HepG2 (cell line): ENCODE results near the gene PAEP. TPM values are rescaled to one million over a fixed set of nuclear protein-coding genes. Genes with fewer than 3 reads are reported as not detected.

ENCODE experiments used
- ATAC-seq: fragments of 200-7000 bp; cut with Tn5 transposase; 3 replicates; pipeline ENCODE4 v1.9.1; 2020; ENCODE audit warnings: mild to moderate bottlenecking, moderate library complexity
- BruUV-seq: library from RNA; stranded (reverse); fragments of 400-500 nt; replicated peaks from 2 replicates; lab custom pipeline; 2021; lab: Mats Ljungman, UMichigan
- CTCF ChIA-PET: fragments of 300-600 bp; formaldehyde crosslinking; extraction: SDS; loops from one replicate; lab custom pipeline; 2021; ENCODE audit warnings: low total read pairs, inconsistent platforms, low intra/inter-chr PET ratio; lab: Yijun Ruan, JAX
- POLR2A ChIA-PET: fragments of 350-600 bp; sonication (Branson Sonifier 250); formaldehyde crosslinking; loops from one replicate; lab custom pipeline; 2020; ENCODE audit warnings: antibody characterized with exemption, inconsistent platforms; lab: Yijun Ruan, JAX
- DNase-seq: peaks from one replicate; pipeline ENCODE4 v3.0.0-alpha.2; 2015; ENCODE audit warnings: low spot score
- FAIRE-seq: peaks from 3 replicates; lab custom pipeline; 2011; peaks lifted over from hg19 to GRCh38; lab: Jason Lieb, UNC
- H2AFZ ChIP-seq: one replicate; pipeline ENCODE4 v1.6.1; 2011; ENCODE audit warnings: low read length, inconsistent platforms
- H3K27ac ChIP-seq: fragments of 300-600 bp; 3 replicates; pipeline ENCODE4 v1.8.0; 2011; ENCODE audit warnings: mixed run types, mild to moderate bottlenecking, mixed read lengths, low read length, inconsistent platforms; ENCODE audit not compliant: insufficient read depth; ENCODE audit errors: extremely low read length
- H3K27me3 ChIP-seq, 2 experiments: fragments of 200-600 bp in 1 of 2; 2 replicates in 1 of 2; 3 replicates in 1 of 2; pipeline versions ENCODE4 v1.6.0 to v1.8.0; 2011; ENCODE audit warnings: low read length in 2 of 2, mild to moderate bottlenecking in 2 of 2, moderate library complexity in 2 of 2, inconsistent platforms in 1 of 2; ENCODE audit not compliant: insufficient read depth in 2 of 2, control insufficient read depth in 1 of 2
- H3K36me3 ChIP-seq, 2 experiments: fragments of 200-600 bp in 1 of 2; replicated peaks in 1 of 2; 2 replicates in 1 of 2; 3 replicates in 1 of 2; pipeline versions ENCODE4 v1.5.1 to v1.8.0; 2011; ENCODE audit warnings: low read length in 2 of 2, inconsistent platforms in 1 of 2; ENCODE audit not compliant: insufficient read depth in 2 of 2, control insufficient read depth in 1 of 2
- H3K4me1 ChIP-seq: 2 replicates; pipeline ENCODE4 v1.5.1; 2012; ENCODE audit warnings: low read length, inconsistent platforms; ENCODE audit not compliant: insufficient read depth
- H3K4me2 ChIP-seq: 2 replicates; pipeline ENCODE4 v1.6.0; 2011; ENCODE audit warnings: low read depth, low read length, inconsistent platforms
- H3K4me3 ChIP-seq, 3 experiments: fragments of 200-600 bp in 1 of 3; sonication (generic), shearing (Covaris generic) in 1 of 3; replicated peaks in 1 of 3; 2 replicates each; pipeline ENCODE4 v1.5.1; 2011 to 2016; ENCODE audit warnings: low read length in 3 of 3, inconsistent platforms in 2 of 3, low read depth in 2 of 3, mild to moderate bottlenecking in 2 of 3, control low read depth in 1 of 3, mixed read lengths in 1 of 3; ENCODE audit not compliant: insufficient read depth in 1 of 3
- H3K79me2 ChIP-seq: one replicate; pipeline ENCODE4 v1.6.1; 2011; ENCODE audit warnings: low read length, inconsistent platforms; ENCODE audit not compliant: insufficient read depth
- H3K9ac ChIP-seq: 2 replicates; pipeline ENCODE4 v1.6.0; 2011; ENCODE audit warnings: mild to moderate bottlenecking, low read depth, low read length, inconsistent platforms; ENCODE audit not compliant: insufficient read depth
- H3K9me3 ChIP-seq: 2 replicates; pipeline ENCODE4 v1.5.1; 2012; ENCODE audit warnings: mild to moderate bottlenecking, low read length
- H4K20me1 ChIP-seq: 2 replicates; pipeline ENCODE4 v1.6.0; 2011; ENCODE audit warnings: inconsistent platforms, mild to moderate bottlenecking, low read length, moderate library complexity; ENCODE audit not compliant: insufficient read depth
- AFF4 ChIP-seq: sonication (generic); formaldehyde crosslinking; IDR thresholded peaks from 2 replicates; pipeline ENCODE4 v1.4.0; 2020; ENCODE audit warnings: missing genetic modification reagents
- ARNT2 ChIP-seq: sonication (generic); formaldehyde crosslinking; IDR thresholded peaks from 2 replicates; pipeline ENCODE4 v1.8.0; 2022; ENCODE audit warnings: mild to moderate bottlenecking, low read depth, missing genetic modification reagents, moderate library complexity
- ATF2 ChIP-seq: sonication (generic); formaldehyde crosslinking; IDR thresholded peaks from 2 replicates; pipeline ENCODE4 v1.4.0; 2020; ENCODE audit warnings: missing genetic modification reagents
- E2F1 ChIP-seq: sonication (generic); formaldehyde crosslinking; IDR thresholded peaks from 2 replicates; pipeline ENCODE4 v1.5.0; 2020; ENCODE audit warnings: missing genetic modification reagents
- EP300 ChIP-seq, 3 experiments: sonication (generic) in 1 of 3; formaldehyde crosslinking in 1 of 3; IDR thresholded peaks; 2 replicates each; pipeline versions ENCODE4 v1.5.1 to v1.6.1; 2011 to 2020; ENCODE audit warnings: low read depth in 2 of 3, low read length in 2 of 3, borderline replicate concordance in 1 of 3, improper control_type of control experiment in 1 of 3, mild to moderate bottlenecking in 1 of 3, missing genetic modification reagents in 1 of 3, moderate library complexity in 1 of 3
- HNRNPH1 ChIP-seq: fragments of 200-400 bp; formaldehyde crosslinking; optimal IDR thresholded peaks from 2 replicates; pipeline ENCODE3; 2017; ENCODE audit warnings: mild to moderate bottlenecking, low read depth, low read length
- MTERF4 ChIP-seq: sonication (generic); formaldehyde crosslinking; IDR thresholded peaks from 2 replicates; pipeline ENCODE4 v1.8.0; 2023; ENCODE audit warnings: mild to moderate bottlenecking, missing genetic modification reagents
- NONO ChIP-seq, 2 experiments: fragments of 450-650 bp in 1 of 2; sonication (generic) in 1 of 2; formaldehyde crosslinking in 1 of 2; IDR thresholded peaks in 1 of 2; conservative IDR thresholded peaks in 1 of 2; 2 replicates each; pipeline versions ENCODE4 v1.6.1 to v1.8.0; 2017 to 2022; ENCODE audit warnings: mild to moderate bottlenecking in 1 of 2, missing genetic modification reagents in 1 of 2, moderate library complexity in 1 of 2
- PHF20 ChIP-seq: sonication (generic); formaldehyde crosslinking; IDR thresholded peaks from 2 replicates; pipeline ENCODE4 v1.5.0; 2020; ENCODE audit warnings: mild to moderate bottlenecking, missing genetic modification reagents
- YEATS2 ChIP-seq: sonication (generic); formaldehyde crosslinking; IDR thresholded peaks from 2 replicates; pipeline ENCODE4 v1.4.0; 2020; ENCODE audit warnings: missing genetic modification reagents, borderline replicate concordance
- ZBTB34 ChIP-seq: sonication (generic); formaldehyde crosslinking; IDR thresholded peaks from 2 replicates; pipeline ENCODE4 v1.8.0; 2022; ENCODE audit warnings: mild to moderate bottlenecking, missing genetic modification reagents
- ZNF691 ChIP-seq: sonication (generic); formaldehyde crosslinking; IDR thresholded peaks from 2 replicates; pipeline ENCODE4 v1.4.0; 2020; ENCODE audit warnings: missing genetic modification reagents, low read depth, mild to moderate bottlenecking, borderline replicate concordance
- WGBS: methylation state at CpG from one replicate; pipeline ENCODE4 v1.1.6; 2017; ENCODE audit warnings: low lambda C conversion rate; 5-methylcytosine and 5-hydroxymethylcytosine counted together
- in situ Hi-C: cut with HindIII; loops from 2 replicates; pipeline ENCODE4 v1.10.0; 2017; ENCODE audit warnings: low pct_unique_long_range_greater_than_20kb; ENCODE audit not compliant: extremely low pct_ligation_motif_present
- intact Hi-C: fragments of 100-400 bp; cut with micrococcal nuclease; formaldehyde crosslinking; loops from one replicate; pipeline ENCODE4 v1.10.0; 2022; ENCODE audit not compliant: unreplicated experiment
- polyA plus RNA-seq, 8 experiments: library from polyadenylated mRNA; depleted of rRNA in 3 of 8; stranded (reverse) in 7 of 8; unstranded in 1 of 8; fragments of >200 nt; fragmentation: Illumina TruSeq in 4 of 8; extraction: Trizol in 4 of 8; gene quantifications; 2 replicates each; pipeline versions ENCODE4 v1.2.1 to v1.2.3, GENCODE V29; 2011 to 2016; ENCODE audit warnings: low read depth in 4 of 8, missing spikeins in 1 of 8, mixed read lengths in 1 of 8; ENCODE audit not compliant: insufficient read depth in 1 of 8
- total RNA-seq, 5 experiments: library from RNA; depleted of rRNA; stranded (reverse); fragments of >200 nt; fragmentation: Illumina TruSeq; extraction: Trizol; gene quantifications; 2 replicates each; pipeline ENCODE4 v1.2.3, GENCODE V29; 2016; ENCODE audit warnings: low read depth in 1 of 5

PAEP gene
- total and polyA plus RNA-seq, 2 of the 13 experiments (the other 11 are each of a cell fraction or from before 2014, with no cell fraction given): 0.75 to 10.8 TPM

- H3K4me3 ChIP-seq: no peak overlapping the region
- H3K4me1 ChIP-seq: no peaks in the 10 kb centered on the region
- H3K36me3 ChIP-seq: no peaks in the 10 kb centered on the region
- FAIRE-seq: no peak
- no peak for ATAC-seq
- H4K20me1 ChIP-seq: no peaks in the 10 kb centered on the region
- in situ Hi-C loops (no loop called here), intact Hi-C loops (no loop called here)
- CTCF ChIA-PET: no interaction called here
- no peak overlapping the region for H2AFZ ChIP-seq
- no peak for DNase-seq
- POLR2A ChIA-PET: no interaction called here
- WGBS: 0% methylated on average over 2 of the region's 22 CpGs
- H3K27me3 ChIP-seq: peaks cover 6 to 24% of the 10 kb centered on the region in 2 experiments; a peak in 3 of 5 replicates
- no TSS peak for BruUV-seq
- H3K9me3 ChIP-seq: no peaks in the 10 kb centered on the region
- no peak overlapping the region for H3K4me2 ChIP-seq
- no peak overlapping the region for H3K9ac ChIP-seq
- H3K27ac ChIP-seq: no peak overlapping the region
- no peaks in the 10 kb centered on the region for H3K79me2 ChIP-seq
- TF ChIP-seq YEATS2 (CRISPR knock-in tag) (no peak), PHF20 (CRISPR knock-in tag) (no peak), HNRNPH1 (no peak), EP300 (IDR thresholded peaks at IDR 0.05; ENCODE audit: low read depth in 2 of 2, low read length in 2 of 2) (no peak), EP300 (CRISPR knock-in tag; IDR thresholded peaks at IDR 0.05; ENCODE audit: borderline replicate concordance) (no peak), MTERF4 (no peak), NONO (IDR thresholded peaks at IDR 0.05) (no peak), NONO (CRISPR knock-in tag; conservative IDR thresholded peaks at IDR 0.05) (no peak), ZBTB34 (no peak), E2F1 (CRISPR knock-in tag) (no peak), ARNT2 (CRISPR knock-in tag) (no peak), ATF2 (CRISPR knock-in tag) (no peak), ZNF691 (no peak), AFF4 (CRISPR knock-in tag) (no peak)
These were observed 14.6 kb downstream of the PAEP start for GRCh38 chr9:135575995-135576631.
